Fibroblast of lung (primary cell): ENCODE measurements around the gene NCBP2.

Source experiments
- EZH2 ChIP-seq: IDR thresholded peaks from 2 replicates; pipeline ENCODE4 v1.5.1; 2012; ENCODE audit warnings: low read length, control low read depth, mild to moderate bottlenecking; ENCODE audit errors: missing control alignments
- TF ChIP-seq, protein P1 (sequence below), 2 donors: IDR thresholded peaks in 1 of 2; conservative IDR thresholded peaks in 1 of 2; 1 replicate in 1 of 2; 2 replicates in 1 of 2; pipeline ENCODE4 v1.5.1; 2011 to 2012; ENCODE audit warnings: low read length in 2 of 2, control low read depth in 1 of 2, inconsistent platforms in 1 of 2, low read depth in 1 of 2, mild to moderate bottlenecking in 1 of 2

DNA sequence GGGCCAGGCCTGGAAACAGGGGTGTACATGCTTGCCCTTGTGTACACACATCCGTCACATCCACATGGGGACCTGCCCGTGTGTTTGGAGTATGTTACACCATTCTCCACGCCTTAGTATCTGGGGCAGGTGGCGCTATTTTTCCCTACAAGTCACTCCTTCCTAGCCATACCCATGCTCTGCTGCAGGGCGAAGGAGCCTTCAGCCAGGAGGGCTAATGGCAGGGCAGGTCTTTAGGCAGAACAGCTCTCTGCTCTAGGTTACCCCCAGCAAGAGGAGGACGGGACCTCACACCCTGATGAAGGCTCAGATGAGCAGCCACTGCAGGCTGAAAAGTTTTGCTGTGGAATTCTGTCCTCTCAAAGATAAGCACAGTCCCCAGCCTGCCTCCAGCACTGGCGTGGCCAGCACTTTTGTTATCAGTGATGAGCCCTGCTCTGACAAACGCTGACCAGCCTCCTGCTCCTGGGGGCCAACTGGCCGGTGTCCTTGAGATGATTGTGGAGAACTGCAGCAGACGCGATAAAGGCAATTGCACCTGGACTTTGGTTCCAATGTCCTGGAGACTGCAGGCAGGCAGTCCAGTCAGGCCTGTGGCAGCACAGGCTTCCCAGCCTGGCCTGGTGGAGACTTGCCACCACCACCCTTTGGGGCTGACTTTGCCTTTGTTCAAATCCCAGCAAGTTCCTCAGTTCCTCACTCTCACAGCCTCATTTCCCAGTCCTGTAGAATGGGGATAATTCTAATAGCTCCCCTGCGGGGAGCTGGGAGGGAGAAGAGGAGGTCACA lies 46.1 kb upstream of the NCBP2 start:
- TF ChIP-seq, protein P1, sequence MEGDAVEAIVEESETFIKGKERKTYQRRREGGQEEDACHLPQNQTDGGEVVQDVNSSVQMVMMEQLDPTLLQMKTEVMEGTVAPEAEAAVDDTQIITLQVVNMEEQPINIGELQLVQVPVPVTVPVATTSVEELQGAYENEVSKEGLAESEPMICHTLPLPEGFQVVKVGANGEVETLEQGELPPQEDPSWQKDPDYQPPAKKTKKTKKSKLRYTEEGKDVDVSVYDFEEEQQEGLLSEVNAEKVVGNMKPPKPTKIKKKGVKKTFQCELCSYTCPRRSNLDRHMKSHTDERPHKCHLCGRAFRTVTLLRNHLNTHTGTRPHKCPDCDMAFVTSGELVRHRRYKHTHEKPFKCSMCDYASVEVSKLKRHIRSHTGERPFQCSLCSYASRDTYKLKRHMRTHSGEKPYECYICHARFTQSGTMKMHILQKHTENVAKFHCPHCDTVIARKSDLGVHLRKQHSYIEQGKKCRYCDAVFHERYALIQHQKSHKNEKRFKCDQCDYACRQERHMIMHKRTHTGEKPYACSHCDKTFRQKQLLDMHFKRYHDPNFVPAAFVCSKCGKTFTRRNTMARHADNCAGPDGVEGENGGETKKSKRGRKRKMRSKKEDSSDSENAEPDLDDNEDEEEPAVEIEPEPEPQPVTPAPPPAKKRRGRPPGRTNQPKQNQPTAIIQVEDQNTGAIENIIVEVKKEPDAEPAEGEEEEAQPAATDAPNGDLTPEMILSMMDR (conservative IDR thresholded peaks at IDR 0.05 in 1 of 2, IDR thresholded peaks at IDR 0.05 in 1 of 2; ENCODE audit: low read depth in 1 of 2, low read length in 2 of 2) = no peak
- TF ChIP-seq EZH2 = no peak
